NCI-H2029 (cell line): ENCODE data around the gene MAP4K4.
"Not testable (repeated sequence)": the region's sequence is repeated elsewhere in the genome, so short reads cannot be mapped to it uniquely, and the experiment has no call there.

ENCODE experiments used
- DNase-seq: peaks from one replicate; lab custom pipeline; 2025; lab: John Stamatoyannopoulos, UW

The MAP4K4 gene

DNA sequence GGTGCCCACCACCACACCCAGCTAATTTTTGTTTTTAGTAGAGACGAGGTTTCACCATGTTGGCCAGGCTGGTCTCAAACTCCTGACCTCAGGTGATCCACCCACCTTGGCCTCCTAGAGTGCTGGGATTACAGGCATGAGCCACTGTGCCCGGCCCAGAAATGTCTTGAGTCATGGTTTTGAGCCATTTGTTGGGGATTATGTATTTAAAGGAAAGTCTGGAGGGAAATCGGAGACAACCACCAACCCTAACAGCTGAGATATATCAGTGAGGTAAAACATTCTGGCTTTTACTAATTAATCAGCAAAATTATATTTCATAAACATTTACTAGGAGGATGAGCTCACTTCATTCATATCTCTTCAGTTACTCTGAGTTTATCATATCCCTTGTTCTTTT, 72.2 kb downstream of the MAP4K4 start:
- DNase-seq, result not testable (repeated sequence)

DNA sequence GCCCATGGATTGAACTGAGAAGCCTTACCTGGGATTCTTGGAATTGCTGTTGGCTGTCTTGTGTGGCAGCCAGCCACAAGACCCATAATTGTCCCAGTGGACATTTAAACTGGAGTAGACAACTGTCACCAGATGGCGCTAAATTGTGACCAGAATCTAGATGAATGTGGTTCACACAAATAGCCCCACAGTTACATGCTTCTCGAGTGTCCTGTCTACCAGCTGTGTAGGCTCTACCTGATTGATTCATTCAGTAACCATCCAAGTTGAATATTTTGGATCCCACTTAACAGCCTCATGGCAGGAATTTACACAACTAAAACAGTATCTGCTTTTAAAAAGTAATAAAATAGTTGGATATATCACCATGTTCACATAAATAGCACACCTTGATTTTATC, 73.2 kb downstream of the MAP4K4 start:
- DNase-seq, result peak; percentile 35

GRCh38 chr2:101771227-101771902, 73.9 kb downstream of the MAP4K4 start:
- no peak for DNase-seq

DNA sequence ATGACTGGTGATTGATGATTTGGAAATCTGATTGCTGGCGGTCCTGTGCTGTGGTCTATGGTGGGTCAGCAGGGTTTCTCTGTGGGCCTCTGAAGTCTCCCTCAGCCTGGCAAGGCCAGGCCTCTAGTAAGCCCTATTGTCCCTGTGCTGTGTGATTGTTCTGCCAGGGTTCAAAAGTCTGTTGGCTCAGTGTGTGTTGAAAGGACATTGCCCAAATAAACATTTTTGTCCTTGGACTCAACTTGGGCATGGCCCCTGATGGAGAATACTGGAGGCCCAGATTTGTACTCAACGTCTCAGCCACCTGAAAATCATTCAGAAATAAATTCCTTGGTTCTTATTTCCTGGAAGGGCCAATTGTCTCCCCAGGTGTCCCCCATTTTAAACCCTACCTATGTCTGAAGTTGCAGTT, 74.4 kb downstream of the MAP4K4 start:
- no peak for DNase-seq

DNA sequence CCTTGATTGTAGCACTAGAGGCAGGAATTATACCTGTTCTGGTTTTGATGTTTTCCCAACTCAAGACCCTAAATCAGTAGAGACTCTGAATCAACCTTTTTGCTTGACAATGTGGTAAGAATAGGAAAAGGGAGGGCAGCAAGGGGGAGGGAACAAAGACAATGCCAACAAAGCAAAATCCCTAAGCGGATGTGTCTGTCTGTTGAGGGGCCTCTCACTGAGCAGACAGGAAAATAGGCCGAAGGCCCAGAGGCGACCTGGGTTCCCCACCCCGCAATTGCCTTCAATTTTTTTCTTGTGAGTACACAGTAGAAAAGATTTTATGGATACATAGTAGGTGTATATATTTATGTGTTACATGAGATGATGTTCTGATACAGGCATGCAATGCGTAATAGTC, 75.6 kb downstream of the MAP4K4 start:
- no peak for DNase-seq

- DNase-seq, result not testable (repeated sequence)
Measured at GRCh38 chr2:101773961-101774360, 76.5 kb downstream of the MAP4K4 start.

- no peak for DNase-seq
Measured at GRCh38 chr2:101775092-101775491, 77.6 kb downstream of the MAP4K4 start.

DNA sequence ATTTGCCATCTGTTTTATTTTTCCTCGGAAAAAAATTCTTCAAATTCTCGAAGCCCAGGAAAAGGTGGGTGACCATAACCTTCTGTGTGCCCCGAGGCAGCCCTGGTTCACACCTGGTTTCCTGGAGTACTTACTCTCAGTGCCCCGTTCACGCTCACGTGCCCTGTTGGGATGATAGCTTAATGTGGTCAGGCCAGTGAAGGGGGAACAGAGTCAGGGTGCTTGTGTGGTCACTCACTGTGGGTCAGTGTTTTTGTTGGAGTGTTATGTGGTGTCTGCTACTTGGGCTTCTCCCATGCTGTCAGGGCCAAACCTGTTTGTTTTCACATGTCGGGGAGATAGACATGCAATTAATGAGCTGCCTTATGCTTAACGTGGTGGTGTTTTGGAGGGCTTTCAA, 78.1 kb downstream of the MAP4K4 start:
- no peak for DNase-seq

DNA sequence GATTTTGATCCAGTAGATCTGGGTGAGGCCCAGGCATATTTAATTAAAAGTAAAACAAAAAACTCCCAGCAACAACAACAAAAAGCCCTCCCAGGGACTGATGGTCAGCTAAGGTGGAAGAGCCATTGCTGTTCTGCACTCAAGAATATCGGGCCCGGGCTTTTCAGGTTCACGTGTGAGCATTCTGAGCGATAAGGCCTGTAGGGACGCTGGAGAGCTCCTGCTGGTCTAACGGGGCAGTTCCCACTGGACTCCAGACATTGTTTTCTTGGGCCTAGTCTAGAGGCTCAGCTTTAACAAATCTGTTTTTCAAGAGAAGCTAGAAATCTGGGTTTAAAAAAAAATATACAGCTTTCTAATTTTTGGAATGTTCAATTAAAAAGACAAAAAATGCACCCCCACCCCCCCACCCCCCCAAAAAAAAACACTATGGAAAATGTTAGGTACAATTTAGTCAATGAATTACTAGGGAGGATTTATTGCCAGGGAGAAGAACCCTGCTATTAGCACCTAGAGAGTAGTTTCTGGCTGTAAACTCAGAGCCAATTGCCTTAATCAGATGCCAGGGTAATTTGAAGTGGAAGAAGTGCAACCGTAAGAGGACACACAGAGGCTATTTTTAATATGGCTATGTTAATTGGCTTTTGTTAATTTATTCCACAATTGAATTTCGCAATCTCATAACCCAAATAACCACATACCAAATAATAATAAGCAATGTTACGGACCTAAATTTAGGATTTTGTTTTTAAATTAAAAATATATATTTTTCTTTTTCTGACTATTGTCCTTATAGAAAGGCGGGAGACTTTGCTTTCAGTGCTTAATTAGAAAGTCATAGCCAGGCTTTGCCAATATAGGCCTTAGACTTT, 78.9 kb downstream of the MAP4K4 start:
- no peak for DNase-seq

GRCh38 chr2:101777337-101777736, 79.8 kb downstream of the MAP4K4 start:
- no peak for DNase-seq

DNA sequence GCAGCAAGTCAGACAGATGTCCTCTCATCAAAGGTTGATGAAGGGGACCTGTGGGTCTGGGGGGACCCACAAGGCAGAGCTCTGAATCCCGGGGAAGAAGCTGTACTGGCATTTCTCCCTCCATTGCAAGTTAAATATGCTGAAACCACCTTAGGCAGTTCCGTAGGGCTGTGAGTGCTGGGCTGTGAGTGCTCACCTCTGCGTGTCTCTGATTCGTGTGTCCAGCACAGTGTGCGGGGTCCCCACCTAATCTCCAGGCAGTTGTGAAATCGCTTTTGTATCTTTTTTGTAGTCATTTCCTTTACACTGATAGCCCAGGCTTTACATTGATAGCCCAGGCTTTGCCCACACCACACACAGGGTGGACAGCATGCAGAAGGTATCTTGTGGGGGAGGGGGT, 80.6 kb downstream of the MAP4K4 start:
- no peak for DNase-seq

GRCh38 chr2:101779190-101779589, 81.7 kb downstream of the MAP4K4 start:
- no peak for DNase-seq

DNA sequence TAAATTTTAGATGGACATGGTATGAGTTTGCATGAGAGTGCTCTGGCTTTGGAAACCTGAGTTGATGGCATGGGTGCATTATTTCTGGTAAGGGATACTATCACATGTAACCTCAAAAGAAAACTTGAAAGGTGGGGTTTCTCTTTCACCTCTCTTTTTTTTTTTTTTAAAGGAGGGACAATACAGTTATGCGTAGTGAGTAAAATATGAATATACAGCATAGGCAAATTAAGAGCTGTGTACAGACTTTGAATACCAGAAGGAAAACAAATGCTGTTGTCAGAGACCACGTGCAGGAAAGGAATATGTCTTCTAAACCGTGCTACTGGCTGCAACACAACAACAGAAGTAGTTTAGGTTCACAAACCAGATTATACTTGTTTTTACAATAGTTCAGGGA, 82.1 kb downstream of the MAP4K4 start:
- DNase-seq, result no peak

DNA sequence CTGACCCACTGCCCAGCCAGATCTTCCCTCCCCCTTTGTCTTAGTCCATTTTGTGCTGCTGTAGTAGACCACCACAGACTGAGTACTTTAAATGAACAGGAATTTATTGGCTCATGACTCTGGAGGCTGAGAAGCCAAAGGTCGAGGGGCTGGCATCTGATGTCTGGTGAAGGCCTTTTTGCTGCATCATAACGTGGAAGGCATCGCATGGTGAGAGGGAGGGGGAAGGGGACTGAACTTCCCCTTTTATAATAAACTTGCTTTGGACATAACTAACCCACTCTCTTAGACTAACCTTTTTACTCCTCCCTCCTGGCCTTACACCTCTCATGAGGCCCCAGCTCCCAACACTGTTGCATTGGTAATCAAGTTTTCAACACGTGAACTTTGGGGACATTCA, 83.8 kb downstream of the MAP4K4 start:
- no peak for DNase-seq

DNA sequence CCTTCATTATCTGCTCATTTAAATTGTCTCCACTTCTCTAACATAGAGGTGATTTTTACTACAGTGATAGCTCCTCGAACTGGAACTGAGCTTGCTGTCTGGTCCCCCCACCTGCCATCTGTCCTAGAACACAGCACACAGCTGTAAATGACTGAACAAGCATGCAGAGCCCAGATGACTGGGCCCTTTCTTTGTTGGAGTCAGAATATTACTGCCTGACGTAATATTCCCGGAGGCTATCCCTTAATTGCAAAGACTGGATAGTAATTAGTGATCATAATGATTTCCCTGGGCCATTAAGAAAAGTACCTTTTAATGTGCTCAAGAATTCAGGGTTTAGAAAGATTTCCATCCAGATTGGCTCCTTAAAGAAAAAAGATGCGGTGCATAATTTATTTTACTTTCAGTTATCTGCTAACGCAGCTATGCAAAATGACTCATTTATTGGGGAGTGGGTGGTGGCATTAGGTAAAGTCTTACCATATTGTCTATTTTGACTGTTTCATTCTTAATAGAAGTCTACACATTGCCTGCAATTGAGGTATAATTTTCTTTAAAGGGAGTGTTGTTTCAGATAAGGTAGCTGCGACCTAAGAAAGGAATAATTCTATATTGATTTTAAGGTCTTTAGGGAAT, 84.4 kb downstream of the MAP4K4 start:
- DNase-seq, result no peak

DNA sequence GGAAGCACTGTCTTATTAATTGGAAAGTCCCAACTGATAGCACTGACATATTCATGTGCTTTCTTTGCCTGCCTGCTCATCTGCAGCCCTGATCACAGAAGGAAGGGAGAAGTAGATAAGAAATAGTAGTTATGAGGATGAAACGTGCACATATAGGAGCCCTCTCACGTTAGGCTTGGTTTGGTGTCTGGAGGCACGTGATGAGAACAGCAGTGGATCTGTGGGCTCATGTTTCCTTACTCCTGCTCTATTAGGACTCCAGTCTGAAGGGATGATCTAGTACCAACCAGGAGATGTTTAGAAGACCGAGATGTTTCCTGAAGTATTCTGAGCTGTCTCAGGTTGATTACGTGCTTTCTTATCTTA, 84.9 kb downstream of the MAP4K4 start:
- DNase-seq, result no peak

GRCh38 chr2:101787097-101787496, 89.6 kb downstream of the MAP4K4 start:
- no peak for DNase-seq

GRCh38 chr2:101788565-101788964, 91.1 kb downstream of the MAP4K4 start:
- no peak for DNase-seq

- no peak for DNase-seq
Measured at GRCh38 chr2:101788995-101789970, 91.8 kb downstream of the MAP4K4 start.

DNA sequence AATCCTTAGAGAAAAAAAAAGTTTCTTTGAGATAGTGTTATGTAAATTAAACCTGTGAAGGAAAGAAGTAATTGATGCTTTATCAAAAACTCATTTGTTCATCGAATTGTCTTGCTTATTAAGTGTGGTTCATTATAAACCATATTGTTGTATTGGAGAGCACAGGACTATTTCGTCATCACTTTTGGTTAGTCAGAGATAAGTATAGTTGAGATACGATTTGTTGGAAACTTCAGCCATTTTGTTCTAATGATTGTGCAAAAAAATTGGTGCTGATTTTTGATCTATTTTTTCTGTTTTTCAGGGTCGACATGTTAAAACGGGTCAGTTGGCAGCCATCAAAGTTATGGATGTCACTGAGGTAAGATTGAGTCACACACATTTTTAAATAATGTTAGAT, 92.9 kb downstream of the MAP4K4 start:
- no peak for DNase-seq

GRCh38 chr2:101790857-101791256, 93.3 kb downstream of the MAP4K4 start:
- no peak for DNase-seq

GRCh38 chr2:101792208-101792607, 94.7 kb downstream of the MAP4K4 start:
- DNase-seq, result no peak
